NCI-H774 (cell line): ENCODE measurements around the gene MSRB3.

Experiments used
- DNase-seq: peaks from one replicate; lab custom pipeline; 2025; lab: John Stamatoyannopoulos, UW

The MSRB3 gene

GRCh38 chr12:65497660-65498059 is 219.2 kb downstream of the MSRB3 start:
- DNase-seq, result no peak

- DNase-seq, result no peak
These were observed 220.7 kb downstream of the MSRB3 start for GRCh38 chr12:65499167-65499566.

- DNase-seq, result no peak
These were observed 221.8 kb downstream of the MSRB3 start for GRCh38 chr12:65500091-65500900.

- no peak for DNase-seq
These were observed 222.7 kb downstream of the MSRB3 start for GRCh38 chr12:65501093-65501621.

GRCh38 chr12:65501935-65502334 is 223.5 kb downstream of the MSRB3 start:
- DNase-seq, result no peak

GRCh38 chr12:65504417-65504816 is 225.9 kb downstream of the MSRB3 start:
- DNase-seq, result no peak

GRCh38 chr12:65505386-65506121 is 227.1 kb downstream of the MSRB3 start:
- DNase-seq, result no peak

- no peak for DNase-seq
These were observed 230.0 kb downstream of the MSRB3 start for GRCh38 chr12:65508276-65509035.

- no peak for DNase-seq
These were observed 231.5 kb downstream of the MSRB3 start for GRCh38 chr12:65510007-65510406.

- DNase-seq, result no peak
These were observed 232.1 kb downstream of the MSRB3 start for GRCh38 chr12:65510584-65511050.

- no peak for DNase-seq
These were observed 232.8 kb downstream of the MSRB3 start for GRCh38 chr12:65511134-65511834.

GRCh38 chr12:65511912-65512311 is 233.4 kb downstream of the MSRB3 start:
- no peak for DNase-seq
